Testis (tissue), 3 donors: ENCODE measurements around the gene CACNG6. TPM values are rescaled to one million over a fixed set of nuclear protein-coding genes. Genes with fewer than 3 reads are reported as not detected.

ENCODE experiments used
- DNase-seq: peaks from one replicate; pipeline ENCODE4 v3.0.0-alpha.2; 2019
- H3K27ac ChIP-seq, 2 donors: fragments of 200-600 bp; sonication (generic); one replicate each; pipeline ENCODE4 v1.5.1; 2019
- H3K27me3 ChIP-seq: fragments of 200-600 bp; sonication (generic); one replicate; pipeline ENCODE4 v1.5.1; 2019
- H3K36me3 ChIP-seq: fragments of 200-600 bp; sonication (generic); one replicate; pipeline ENCODE4 v1.5.1; 2017; ENCODE audit warnings: low read depth; ENCODE audit errors: missing control alignments
- H3K4me1 ChIP-seq: fragments of 200-600 bp; sonication (generic); one replicate; pipeline ENCODE4 v1.5.1; 2019
- H3K4me3 ChIP-seq, 2 donors: fragments of 200-600 bp; sonication (generic); one replicate each; pipeline ENCODE4 v1.5.1; 2017 to 2019
- H3K9me3 ChIP-seq: fragments of 200-600 bp; sonication (generic); one replicate; pipeline ENCODE4 v1.5.1; 2017
- CTCF ChIP-seq, 3 experiments: fragments of 450-650 bp in 2 of 3; fragments of 200-600 bp in 1 of 3; sonication (generic) in 1 of 3; IDR thresholded peaks; one replicate each; pipeline ENCODE4 v1.5.1; 2016 to 2019; ENCODE audit warnings: antibody characterized with exemption in 3 of 3, mild to moderate bottlenecking in 2 of 3, moderate library complexity in 1 of 3
- POLR2A ChIP-seq: fragments of 450-650 bp; IDR thresholded peaks from one replicate; pipeline ENCODE4 v1.6.1; 2017; ENCODE audit warnings: antibody characterized with exemption, mild to moderate bottlenecking, moderate library complexity
- WGBS, 2 donors: methylation state at CpG; one replicate each; pipeline ENCODE4 v1.1.5; 2018; 5-methylcytosine and 5-hydroxymethylcytosine counted together
- intact Hi-C: fragments of 100-400 bp; cut with DNase I; formaldehyde crosslinking; loops from one replicate; pipeline ENCODE4 v1.15.1; 2023; ENCODE audit warnings: low total_unique reads
- polyA plus RNA-seq: library from polyadenylated mRNA; stranded (reverse); fragments of 350-450 nt; fragmentation: Illumina TruSeq; extraction: RNeasy Lipid Tissue Mini Kit (QIAGEN cat#74804); gene quantifications from one replicate; pipeline ENCODE4 v1.2.3, GENCODE V29; 2014; ENCODE audit warnings: low read depth, low replicate concordance; ENCODE audit not compliant: insufficient read depth
- total RNA-seq, 2 donors: library from RNA; depleted of rRNA; stranded (reverse); fragments of >200 nt; gene quantifications; one replicate each; pipeline ENCODE4 v1.2.3, GENCODE V29; 2016

CACNG6 gene
- total and polyA plus RNA-seq, 3 donors from 2014 or later, result 2.1 to 5.5 (median 5.3) TPM

GRCh38 chr19:53992815-53993214, 1.4 kb downstream of the CACNG6 start:
- no peak for DNase-seq
- intact Hi-C loops, result no loop called here
- Histone ChIP-seq H3K4me3 (no peak overlapping the region), H3K36me3 (no peaks in the 10 kb centered on the region), H3K27ac (no peak overlapping the region), H3K4me1 (peaks cover 3% of the 10 kb centered on the region), H3K27me3 (no peaks in the 10 kb centered on the region), H3K9me3 (no peaks in the 10 kb centered on the region)
- no peak for TF ChIP-seq POLR2A
- TF ChIP-seq CTCF (IDR thresholded peaks at IDR 0.05), result no peak
- 19% methylated on average over 38 of the region's 43 CpGs; no CpG with 5 or more reads in 1 of the 2 donors for WGBS, 2 donors

GRCh38 chr19:53993448-53993847, 2.0 kb downstream of the CACNG6 start:
- intact Hi-C loops, result no loop called here
- H3K27me3 ChIP-seq, result no peaks in the 10 kb centered on the region

GRCh38 chr19:53994811-53995210, 3.4 kb downstream of the CACNG6 start:
- no peak for DNase-seq
- H3K27me3 ChIP-seq, result no peaks in the 10 kb centered on the region

More at GRCh38 chr19:53993448-53993847, 2.0 kb downstream of the CACNG6 start:
- H3K9me3 ChIP-seq, result no peaks in the 10 kb centered on the region
- no peak overlapping the region for H3K27ac ChIP-seq
- peaks cover 3% of the 10 kb centered on the region for H3K4me1 ChIP-seq
- TF ChIP-seq CTCF (IDR thresholded peaks at IDR 0.05) (no peak), POLR2A (no peak)
- DNase-seq, result no peak
- 37 to 76% methylated on average over 3 of the region's 3 CpGs for WGBS, 2 donors
- H3K4me3 ChIP-seq, result no peak overlapping the region
- H3K36me3 ChIP-seq, result no peaks in the 10 kb centered on the region

GRCh38 chr19:53998223-53998622, 6.8 kb downstream of the CACNG6 start:
- 65 to 68% methylated on average over 7 of the region's 7 CpGs for WGBS, 2 donors
- no peak overlapping the region for H3K4me3 ChIP-seq
- H3K4me1 ChIP-seq, result no peaks in the 10 kb centered on the region
- TF ChIP-seq POLR2A, result no peak
- no peak for TF ChIP-seq CTCF (IDR thresholded peaks at IDR 0.05)
- H3K27me3 ChIP-seq, result no peaks in the 10 kb centered on the region
- DNase-seq, result no peak
- intact Hi-C loops, result no loop called here
- no peaks in the 10 kb centered on the region for H3K36me3 ChIP-seq
- no peaks in the 10 kb centered on the region for H3K9me3 ChIP-seq
- no peak overlapping the region for H3K27ac ChIP-seq

More at GRCh38 chr19:53994811-53995210, 3.4 kb downstream of the CACNG6 start:
- H3K4me1 ChIP-seq, result peaks cover 3% of the 10 kb centered on the region
- no peaks in the 10 kb centered on the region for H3K36me3 ChIP-seq
- no peak for TF ChIP-seq CTCF (IDR thresholded peaks at IDR 0.05)
- no peak for TF ChIP-seq POLR2A
- no peak overlapping the region for H3K27ac ChIP-seq
- H3K4me3 ChIP-seq, result no peak overlapping the region
- H3K9me3 ChIP-seq, result no peaks in the 10 kb centered on the region
- 71 to 81% methylated on average over 5 of the region's 5 CpGs for WGBS, 2 donors
- intact Hi-C loops, result no loop called here

GRCh38 chr19:53999694-54000093, 8.3 kb downstream of the CACNG6 start:
- Histone ChIP-seq H3K4me1 (no peaks in the 10 kb centered on the region), H3K27ac (no peak overlapping the region), H3K36me3 (no peaks in the 10 kb centered on the region), H3K4me3 (no peak overlapping the region), H3K9me3 (no peaks in the 10 kb centered on the region), H3K27me3 (no peaks in the 10 kb centered on the region)
- WGBS, 2 donors, result 77 to 79% methylated on average over 3 to 5 of the region's 5 CpGs
- intact Hi-C loops, result no loop called here
- DNase-seq, result no peak
- TF ChIP-seq CTCF (IDR thresholded peaks at IDR 0.05), result no peak
- no peak for TF ChIP-seq POLR2A
